Mesothelial cell of epicardium (in vitro differentiated cells): ENCODE results near the gene FYB1. TPM values are rescaled to one million over a fixed set of nuclear protein-coding genes. Genes with fewer than 3 reads are reported as not detected.

Experiments
- DNase-seq, 2 experiments: peaks; one replicate each; pipeline ENCODE4 v3.0.0; 2021; ENCODE audit warnings: low spot score in 2 of 2; ENCODE audit not compliant: unreplicated experiment in 2 of 2
- H3K27ac Mint-ChIP-seq: 2 replicates; pipeline ENCODE4 v1.8.0; 2021; ENCODE audit warnings: mixed read lengths
- H3K27me3 Mint-ChIP-seq: 2 replicates; pipeline ENCODE4 v1.8.0; 2021; ENCODE audit warnings: low read depth, mixed read lengths
- H3K36me3 Mint-ChIP-seq: 2 replicates; pipeline ENCODE4 v1.8.0; 2021; ENCODE audit warnings: mixed read lengths
- H3K4me1 Mint-ChIP-seq: 2 replicates; pipeline ENCODE4 v1.8.0; 2021; ENCODE audit warnings: mixed read lengths
- H3K4me3 Mint-ChIP-seq: 2 replicates; pipeline ENCODE4 v1.8.0; 2021; ENCODE audit warnings: mild to moderate bottlenecking, moderate library complexity, mixed read lengths
- H3K9me3 Mint-ChIP-seq: 2 replicates; pipeline ENCODE4 v1.8.0; 2021; ENCODE audit warnings: mixed read lengths
- CTCF ChIP-seq: fragments of 200-600 bp; sonication (generic); IDR thresholded peaks from one replicate; pipeline ENCODE4 v1.5.0; 2021; ENCODE audit warnings: antibody characterized with exemption; ENCODE audit not compliant: unreplicated experiment
- total RNA-seq: library from RNA; stranded (reverse); gene quantifications from 3 replicates; pipeline ENCODE4 v1.2.1, GENCODE V29; 2021

Gene FYB1
- total RNA-seq, 1 donor from 2014 or later, result 1.5 TPM

GRCh38 chr5:39100851-39101396 lies 118.4 kb downstream of the FYB1 start:
- Mint-ChIP-seq H3K9me3 (no peaks in the 10 kb centered on the region), H3K4me1 (no peaks in the 10 kb centered on the region), H3K36me3 (no peaks in the 10 kb centered on the region), H3K27me3 (no peaks in the 10 kb centered on the region), H3K4me3 (no peak overlapping the region), H3K27ac (no peak overlapping the region)
- no peak for DNase-seq
- TF ChIP-seq CTCF, result no peak

GRCh38 chr5:39100301-39100850 lies 119.0 kb downstream of the FYB1 start:
- H3K27ac Mint-ChIP-seq, result no peak overlapping the region
- H3K36me3 Mint-ChIP-seq, result no peaks in the 10 kb centered on the region
- no peaks in the 10 kb centered on the region for H3K9me3 Mint-ChIP-seq
- no peaks in the 10 kb centered on the region for H3K27me3 Mint-ChIP-seq
- H3K4me1 Mint-ChIP-seq, result no peaks in the 10 kb centered on the region
- TF ChIP-seq CTCF, result no peak
- no peak for DNase-seq
- H3K4me3 Mint-ChIP-seq, result no peak overlapping the region

- no peak for DNase-seq
- no peak overlapping the region for H3K4me3 Mint-ChIP-seq
- H3K9me3 Mint-ChIP-seq, result no peaks in the 10 kb centered on the region
- no peaks in the 10 kb centered on the region for H3K36me3 Mint-ChIP-seq
- no peak overlapping the region for H3K27ac Mint-ChIP-seq
- no peak for TF ChIP-seq CTCF
- H3K27me3 Mint-ChIP-seq, result no peaks in the 10 kb centered on the region
- H3K4me1 Mint-ChIP-seq, result no peaks in the 10 kb centered on the region
These were observed 119.5 kb downstream of the FYB1 start for GRCh38 chr5:39099831-39100230.

GRCh38 chr5:39093352-39093751 lies 126.0 kb downstream of the FYB1 start:
- Mint-ChIP-seq H3K27me3 (no peaks in the 10 kb centered on the region), H3K27ac (no peak overlapping the region), H3K9me3 (peaks cover 28% of the 10 kb centered on the region), H3K4me1 (peaks cover 6% of the 10 kb centered on the region), H3K36me3 (peaks cover 4% of the 10 kb centered on the region), H3K4me3 (no peak overlapping the region)
- no peak for TF ChIP-seq CTCF
- DNase-seq, result no peak

- H3K27me3 Mint-ChIP-seq, result no peaks in the 10 kb centered on the region
These were observed 126.6 kb downstream of the FYB1 start for GRCh38 chr5:39092581-39093351.

More at GRCh38 chr5:39092581-39093351, 126.6 kb downstream of the FYB1 start:
- no peak overlapping the region for H3K4me3 Mint-ChIP-seq
- no peak for DNase-seq
- no peak for TF ChIP-seq CTCF
- H3K27ac Mint-ChIP-seq, result peak overlapping the region; percentile 18
- H3K4me1 Mint-ChIP-seq, result peaks cover 6% of the 10 kb centered on the region
- H3K36me3 Mint-ChIP-seq, result peaks cover 4% of the 10 kb centered on the region
- peaks cover 28% of the 10 kb centered on the region for H3K9me3 Mint-ChIP-seq
